HFFc6 (cell line): ENCODE results near the gene NRDE2. TPM values are rescaled to one million over a fixed set of nuclear protein-coding genes. Genes with fewer than 3 reads are reported as not detected.
"Not testable (repeated sequence)": the region's sequence is repeated elsewhere in the genome, so short reads cannot be mapped to it uniquely, and the experiment has no call there.

Experiments
- DNase-seq: peaks from one replicate; pipeline ENCODE4 v3.0.0-alpha.2; 2018
- H3K27ac Mint-ChIP-seq: 2 replicates; pipeline ENCODE4 v1.8.0; 2020; ENCODE audit warnings: mild to moderate bottlenecking, mixed read lengths
- H3K27me3 Mint-ChIP-seq: 2 replicates; pipeline ENCODE4 v1.8.0; 2021; ENCODE audit warnings: mild to moderate bottlenecking, moderate library complexity, mixed read lengths; ENCODE audit not compliant: insufficient read depth
- H3K36me3 Mint-ChIP-seq: 2 replicates; pipeline ENCODE4 v1.8.0; 2021; ENCODE audit warnings: low read depth, mixed read lengths
- H3K4me1 Mint-ChIP-seq: 2 replicates; pipeline ENCODE4 v1.8.0; 2020; ENCODE audit warnings: low read depth, mixed read lengths
- H3K4me3 Mint-ChIP-seq: 2 replicates; pipeline ENCODE4 v1.8.0; 2020; ENCODE audit warnings: mild to moderate bottlenecking, moderate library complexity, mixed read lengths
- H3K9me3 Mint-ChIP-seq: 2 replicates; pipeline ENCODE4 v1.8.0; 2020; ENCODE audit warnings: mild to moderate bottlenecking, mixed read lengths
- CTCF ChIP-seq: fragments of 200-600 bp; sonication (generic); IDR thresholded peaks from 2 replicates; pipeline ENCODE4 v1.5.0; 2021; ENCODE audit warnings: antibody characterized with exemption, mild to moderate bottlenecking
- total RNA-seq, 6 experiments: library from RNA; stranded (reverse); fragmentation: NEBNext Ultra II Directional; extraction: Animal tissue kit (Norgen Biotek cat#: 25700); gene quantifications; 2 replicates in 1 of 6; 3 replicates in 5 of 6; pipeline ENCODE4 v1.2.3, GENCODE V29; 2021

Gene NRDE2
- total RNA-seq, 6 experiments from 2014 or later = 7.9 to 12.1 (median 9.8) TPM

DNA sequence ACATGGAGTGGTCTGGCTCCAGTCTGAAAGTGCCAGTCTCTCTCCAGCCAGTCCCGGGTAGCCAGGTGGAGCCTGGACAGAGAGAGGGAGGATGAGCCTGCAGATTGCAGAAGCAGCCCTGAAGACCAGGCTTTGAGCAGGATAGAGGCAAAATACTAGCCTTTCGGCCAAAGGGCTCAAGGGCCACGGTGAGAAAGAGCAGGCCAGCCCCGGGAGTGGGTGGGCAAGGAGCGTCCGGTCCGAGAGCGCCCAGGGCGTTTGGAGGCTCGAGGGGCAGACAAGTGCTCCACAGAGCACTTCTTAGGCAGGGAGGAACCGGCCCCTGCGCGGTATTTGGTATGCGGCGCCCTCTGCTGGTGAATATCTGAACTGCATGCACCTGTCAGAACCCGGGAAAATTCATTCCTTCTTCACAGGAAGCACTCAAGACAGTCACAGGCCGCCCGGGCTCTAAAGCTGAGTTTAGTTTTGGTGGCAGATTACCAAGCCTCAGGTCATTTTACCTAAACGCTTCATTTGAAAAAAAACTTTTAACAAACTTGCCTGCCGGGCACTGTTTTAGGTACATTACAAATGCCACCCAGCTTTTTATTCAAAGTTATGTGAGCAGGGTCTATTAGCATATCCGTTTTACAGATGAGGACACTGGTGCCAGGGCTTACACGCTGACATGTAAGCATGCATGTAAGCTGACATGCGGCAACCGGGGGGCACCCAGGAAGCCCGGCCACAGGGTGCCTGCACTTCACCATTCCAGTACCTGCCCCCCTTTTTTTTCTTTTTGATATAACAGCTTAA is 96.4 kb downstream of the NRDE2 start:
- peaks cover 4% of the 10 kb centered on the region; the same call in 1 of the 2 replicates for H3K4me1 Mint-ChIP-seq
- H3K9me3 Mint-ChIP-seq = peaks cover 35% of the 10 kb centered on the region
- peak; percentile 3 for DNase-seq
- peak; percentile 100 for TF ChIP-seq CTCF
- H3K36me3 Mint-ChIP-seq = peaks cover 31% of the 10 kb centered on the region
- peaks cover 34% of the 10 kb centered on the region for H3K27me3 Mint-ChIP-seq
- H3K4me3 Mint-ChIP-seq = no peak overlapping the region
- H3K27ac Mint-ChIP-seq = no peak overlapping the region

DNA sequence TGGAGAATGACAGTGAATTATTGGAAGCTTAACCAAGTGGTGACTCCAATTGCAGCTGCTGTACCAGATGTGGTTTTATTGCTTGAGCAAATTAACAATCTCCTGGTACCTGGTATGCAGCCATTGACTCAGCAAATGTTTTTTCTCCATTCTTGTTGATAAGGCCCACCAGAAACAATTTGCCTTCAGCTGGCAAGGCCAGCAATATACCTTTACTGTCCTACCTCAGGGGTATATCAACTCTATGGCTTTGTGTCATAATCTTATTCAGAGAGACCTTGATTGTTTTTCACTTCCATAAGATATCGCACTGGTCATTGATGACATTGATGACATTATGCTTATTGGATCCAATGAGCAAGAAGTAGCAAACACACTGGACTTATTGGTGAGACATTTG is 101.8 kb downstream of the NRDE2 start:
- not testable (repeated sequence) for DNase-seq, H3K4me1 Mint-ChIP-seq, H3K9me3 Mint-ChIP-seq, H3K27ac Mint-ChIP-seq, H3K36me3 Mint-ChIP-seq, H3K4me3 Mint-ChIP-seq
- peaks cover 27% of the 10 kb centered on the region for H3K27me3 Mint-ChIP-seq

DNA sequence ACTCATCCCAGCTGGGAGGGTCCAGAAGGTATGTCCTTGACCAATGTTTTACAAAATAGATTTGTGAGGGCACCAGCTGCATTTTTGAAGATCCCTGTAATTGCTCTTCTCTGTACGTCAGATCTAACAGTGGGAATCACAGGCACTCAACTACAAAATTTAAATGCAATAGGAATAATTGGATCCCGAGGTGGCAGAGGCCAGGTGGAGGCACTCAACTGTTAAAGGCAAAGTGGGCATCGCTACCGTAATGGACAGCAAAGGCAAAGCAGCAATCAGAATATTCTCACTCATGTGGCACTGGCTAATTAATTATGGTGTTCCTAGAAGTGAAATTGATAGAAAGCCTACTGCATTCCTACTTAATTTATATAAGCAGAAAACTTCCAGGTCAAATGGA is 103.3 kb downstream of the NRDE2 start:
- Mint-ChIP-seq H3K36me3 (no peaks in the 10 kb centered on the region; the same call in 1 of the 2 replicates), H3K27me3 (peaks cover 32% of the 10 kb centered on the region), H3K4me1 (no peaks in the 10 kb centered on the region), H3K9me3 (peaks cover 2% of the 10 kb centered on the region), H3K4me3 (no peak overlapping the region), H3K27ac (no peak overlapping the region)
- no peak for TF ChIP-seq CTCF
- no peak for DNase-seq

Other genes starting within 250 kb of the NRDE2 start
- 100 to 1,000 TPM; 135 to 154 (median 150) TPM for gene PSMC1, start 75.4 kb downstream of the NRDE2 start, total RNA-seq
- 100 to 1,000 TPM; 333 to 429 (median 403) TPM for gene CALM1, start 65.1 kb upstream of the NRDE2 start, total RNA-seq